HFF-Myc (cell line): Measurements from ENCODE around the gene CACNA1C.

Experiments
- DNase-seq: peaks from one replicate; pipeline ENCODE4 v3.0.0-alpha.2; 2011; ENCODE audit warnings: low read depth; ENCODE audit errors: extremely low read depth
- H3K4me3 ChIP-seq: replicated peaks from 2 replicates; pipeline ENCODE4 v1.5.1; 2011; ENCODE audit warnings: low read depth, mild to moderate bottlenecking, control low read depth, low read length
- TF ChIP-seq, protein P1 (sequence below): IDR thresholded peaks from 2 replicates; pipeline ENCODE4 v1.5.1; 2012; ENCODE audit warnings: mild to moderate bottlenecking, low read depth, low read length, control low read depth; ENCODE audit errors: missing control alignments

Gene CACNA1C

DNA sequence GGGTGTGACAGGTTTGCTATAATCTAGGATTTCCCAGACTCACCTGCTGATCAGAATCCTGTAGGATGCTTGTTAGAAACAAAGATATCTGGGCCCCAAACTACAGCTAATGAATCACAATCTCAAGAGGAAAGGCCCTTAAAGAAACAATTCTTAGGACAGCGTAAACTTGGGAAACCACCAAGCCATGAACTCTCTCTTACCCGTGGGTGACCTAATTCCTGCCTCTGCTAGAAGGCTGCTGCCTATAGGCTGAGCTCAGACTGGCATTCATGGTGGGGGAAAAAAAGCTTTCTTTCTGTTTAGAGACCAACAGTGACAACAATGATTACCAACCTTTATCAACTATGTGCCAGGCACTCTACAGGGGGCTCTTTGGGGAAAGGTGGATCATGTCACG lies 528.0 kb downstream of the CACNA1C start:
- no peak for DNase-seq
- TF ChIP-seq, protein P1, sequence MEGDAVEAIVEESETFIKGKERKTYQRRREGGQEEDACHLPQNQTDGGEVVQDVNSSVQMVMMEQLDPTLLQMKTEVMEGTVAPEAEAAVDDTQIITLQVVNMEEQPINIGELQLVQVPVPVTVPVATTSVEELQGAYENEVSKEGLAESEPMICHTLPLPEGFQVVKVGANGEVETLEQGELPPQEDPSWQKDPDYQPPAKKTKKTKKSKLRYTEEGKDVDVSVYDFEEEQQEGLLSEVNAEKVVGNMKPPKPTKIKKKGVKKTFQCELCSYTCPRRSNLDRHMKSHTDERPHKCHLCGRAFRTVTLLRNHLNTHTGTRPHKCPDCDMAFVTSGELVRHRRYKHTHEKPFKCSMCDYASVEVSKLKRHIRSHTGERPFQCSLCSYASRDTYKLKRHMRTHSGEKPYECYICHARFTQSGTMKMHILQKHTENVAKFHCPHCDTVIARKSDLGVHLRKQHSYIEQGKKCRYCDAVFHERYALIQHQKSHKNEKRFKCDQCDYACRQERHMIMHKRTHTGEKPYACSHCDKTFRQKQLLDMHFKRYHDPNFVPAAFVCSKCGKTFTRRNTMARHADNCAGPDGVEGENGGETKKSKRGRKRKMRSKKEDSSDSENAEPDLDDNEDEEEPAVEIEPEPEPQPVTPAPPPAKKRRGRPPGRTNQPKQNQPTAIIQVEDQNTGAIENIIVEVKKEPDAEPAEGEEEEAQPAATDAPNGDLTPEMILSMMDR, result no peak
- no peak overlapping the region for H3K4me3 ChIP-seq

DNA sequence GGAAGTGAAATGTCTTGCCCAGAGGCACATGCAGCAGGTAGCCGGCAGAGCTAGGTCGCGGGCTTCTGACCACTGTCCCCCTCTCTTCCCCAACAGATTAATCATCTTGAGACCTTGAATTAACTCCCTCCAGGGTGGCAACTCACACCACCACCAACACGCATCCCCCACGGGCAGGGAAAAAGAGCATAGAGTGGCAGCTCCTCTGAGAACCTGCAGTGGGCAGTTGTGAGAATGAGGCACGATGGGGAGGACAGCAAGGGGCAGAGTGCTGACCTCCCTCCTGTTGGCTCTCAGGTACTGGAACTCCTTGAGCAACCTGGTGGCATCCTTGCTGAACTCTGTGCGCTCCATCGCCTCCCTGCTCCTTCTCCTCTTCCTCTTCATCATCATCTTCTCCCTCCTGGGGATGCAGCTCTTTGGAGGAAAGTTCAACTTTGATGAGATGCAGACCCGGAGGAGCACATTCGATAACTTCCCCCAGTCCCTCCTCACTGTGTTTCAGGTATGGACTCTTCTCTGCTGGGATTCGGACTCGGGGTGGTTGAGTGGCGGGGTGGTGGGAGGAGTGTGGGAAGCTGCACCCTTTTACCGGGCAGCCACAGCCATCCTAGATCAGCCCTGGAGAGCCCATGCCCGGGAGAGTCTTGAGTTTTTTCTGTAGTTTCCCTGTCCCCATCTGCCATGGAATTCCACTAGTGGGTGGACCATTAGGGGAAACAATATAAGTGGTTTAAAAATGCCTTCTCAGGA lies 528.7 kb downstream of the CACNA1C start:
- no peak for DNase-seq
- H3K4me3 ChIP-seq, result no peak overlapping the region
- TF ChIP-seq, protein P1, result no peak

DNA sequence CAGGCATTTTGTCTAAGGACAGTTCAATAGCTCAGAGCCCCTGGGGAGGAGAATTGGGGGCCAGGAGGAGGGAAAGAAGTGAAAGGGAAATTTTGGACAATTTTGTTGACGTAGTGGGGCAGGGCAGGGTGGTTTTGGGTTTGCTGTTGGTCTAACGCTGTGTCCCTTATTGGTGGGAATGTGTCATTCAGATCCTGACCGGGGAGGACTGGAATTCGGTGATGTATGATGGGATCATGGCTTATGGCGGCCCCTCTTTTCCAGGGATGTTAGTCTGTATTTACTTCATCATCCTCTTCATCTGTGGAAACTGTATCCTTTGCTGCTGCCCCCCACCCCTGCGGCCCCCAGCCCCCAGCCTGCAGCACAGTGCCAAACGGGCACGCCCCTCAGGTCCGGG lies 529.8 kb downstream of the CACNA1C start:
- no peak for DNase-seq
- TF ChIP-seq, protein P1, result no peak

DNA sequence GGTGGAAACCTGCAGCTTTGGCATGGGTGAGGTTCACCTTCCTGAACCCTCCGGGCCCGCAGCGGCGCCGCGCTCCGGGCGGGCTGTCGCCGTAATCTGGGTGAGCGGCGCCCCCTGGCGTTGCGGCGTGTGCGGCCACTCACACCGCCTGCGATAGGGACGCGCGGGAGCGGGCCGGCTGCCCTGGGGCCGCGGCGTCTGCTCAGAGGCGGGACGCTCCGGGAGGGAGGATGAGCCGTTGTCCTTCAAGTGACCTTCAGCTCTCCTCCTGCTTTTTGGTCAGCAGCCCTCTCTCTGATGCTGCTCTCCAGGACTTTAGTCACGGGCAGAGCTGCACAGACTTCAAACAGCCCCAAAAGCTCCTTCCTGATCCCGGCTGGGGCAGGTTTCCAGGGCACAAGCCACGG lies 530.3 kb downstream of the CACNA1C start:
- TF ChIP-seq, protein P1, result peak; percentile 80
- H3K4me3 ChIP-seq, result no peak overlapping the region
- DNase-seq, result peak; percentile 2

More for the DNA sequence above, 529.8 kb downstream of the CACNA1C start:
- no peak overlapping the region for H3K4me3 ChIP-seq

DNA sequence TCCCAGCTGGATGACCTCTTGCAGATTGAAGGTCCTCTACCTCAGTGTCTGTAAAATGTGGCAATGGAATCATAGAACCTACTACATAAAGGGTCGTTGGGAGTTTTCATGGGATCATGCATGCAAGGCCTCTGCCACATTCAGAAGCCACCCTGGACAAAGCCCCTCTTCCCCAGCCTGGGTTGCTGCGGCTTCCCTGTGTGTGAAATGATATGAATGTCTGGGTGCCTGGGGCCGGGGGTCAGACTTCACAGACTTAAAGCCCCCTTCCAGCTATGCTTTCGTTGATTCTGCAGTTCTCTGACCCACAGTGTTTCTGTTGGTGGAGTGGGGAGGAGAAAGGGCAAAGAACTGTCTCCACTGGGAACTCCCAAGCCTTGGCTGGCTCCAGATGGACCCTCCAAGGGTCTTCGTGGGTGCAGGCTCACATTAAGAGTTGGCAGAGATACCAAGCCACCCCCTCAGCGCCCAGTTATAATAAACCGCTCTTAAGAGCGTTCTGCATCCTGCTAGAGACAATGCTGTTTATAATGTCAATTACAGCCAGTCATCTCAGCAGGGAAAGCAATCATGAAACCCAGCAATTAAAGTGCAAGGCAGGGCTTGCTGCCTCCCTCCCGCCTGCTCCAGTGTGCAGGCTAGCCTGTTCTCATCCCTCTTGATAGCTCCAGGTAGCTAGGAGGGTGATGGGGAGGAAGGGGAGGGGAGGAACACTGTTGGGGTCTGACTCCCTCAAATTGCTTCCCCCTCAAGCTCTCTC lies 531.0 kb downstream of the CACNA1C start:
- TF ChIP-seq, protein P1, result no peak
- DNase-seq, result no peak
- no peak overlapping the region for H3K4me3 ChIP-seq

DNA sequence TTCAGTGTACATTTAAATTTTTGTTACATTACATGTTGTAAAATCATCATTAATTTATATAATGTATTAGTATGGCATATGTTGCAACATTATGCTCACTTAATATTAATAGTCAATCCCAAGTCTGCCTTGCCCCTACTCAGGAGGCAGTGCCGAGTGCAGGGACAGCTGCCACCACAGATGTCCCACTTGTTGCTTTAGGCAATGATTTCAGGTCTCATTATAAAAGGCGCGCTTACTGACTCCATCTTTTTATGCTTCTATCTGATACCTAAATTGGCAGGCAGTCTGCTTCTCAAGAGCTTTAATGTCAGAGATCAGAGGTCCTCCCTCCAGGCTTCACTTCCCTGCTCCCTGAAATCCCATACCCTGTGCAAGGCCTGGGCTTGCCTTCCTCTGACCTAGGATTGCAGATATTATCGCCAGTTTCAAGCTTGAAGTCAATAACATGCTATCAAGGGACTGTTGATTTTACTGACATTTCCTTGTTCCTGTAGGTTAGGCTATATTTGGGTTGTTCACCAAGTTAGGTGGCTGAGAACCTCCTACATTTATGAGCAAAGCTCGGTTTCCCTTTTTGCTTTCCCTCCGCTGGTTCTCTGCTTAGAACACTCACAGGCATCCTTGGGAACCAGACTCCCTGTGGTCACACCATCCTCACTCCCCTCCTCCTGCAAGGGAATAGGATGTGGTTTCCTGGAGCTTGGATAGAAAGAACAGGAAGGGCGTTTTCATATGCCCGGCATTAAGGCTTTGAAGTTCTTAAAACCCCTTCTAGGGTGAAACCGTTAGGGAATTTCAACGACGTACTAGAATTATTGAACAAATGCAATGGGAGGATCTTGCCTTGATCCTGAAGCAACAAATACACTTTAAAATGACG lies 533.6 kb downstream of the CACNA1C start:
- H3K4me3 ChIP-seq, result no peak overlapping the region
- DNase-seq, result no peak
- TF ChIP-seq, protein P1, result no peak
